Measurements from ENCODE around the gene DDX24.
A peak's percentile ranks its signal among the peaks of the same experiment; 100 is the strongest.

Gene DDX24

DNA sequence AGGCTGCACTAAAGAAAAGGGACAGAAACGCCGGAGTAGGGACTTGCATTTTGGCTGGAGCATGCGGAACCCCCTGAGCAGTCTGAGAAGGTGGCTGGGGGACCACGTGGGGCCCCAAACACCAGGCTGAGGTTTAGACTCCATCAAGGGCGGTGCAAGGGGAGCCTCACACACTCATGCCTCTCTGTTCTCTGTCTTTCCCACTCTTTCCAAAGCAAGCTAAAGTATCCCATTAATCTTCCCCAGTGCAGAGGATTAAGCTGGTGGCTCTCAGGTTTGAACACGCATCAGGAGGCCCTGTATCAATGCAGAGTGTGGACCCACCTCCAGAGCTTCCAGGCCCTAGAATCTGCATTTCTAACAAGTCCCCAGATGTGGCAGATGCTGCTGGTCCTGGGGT is 70.4 kb downstream of the DDX24 start:
- no peak for DNase-seq (ENCODE audit: low read depth in 2 of 2)

DNA sequence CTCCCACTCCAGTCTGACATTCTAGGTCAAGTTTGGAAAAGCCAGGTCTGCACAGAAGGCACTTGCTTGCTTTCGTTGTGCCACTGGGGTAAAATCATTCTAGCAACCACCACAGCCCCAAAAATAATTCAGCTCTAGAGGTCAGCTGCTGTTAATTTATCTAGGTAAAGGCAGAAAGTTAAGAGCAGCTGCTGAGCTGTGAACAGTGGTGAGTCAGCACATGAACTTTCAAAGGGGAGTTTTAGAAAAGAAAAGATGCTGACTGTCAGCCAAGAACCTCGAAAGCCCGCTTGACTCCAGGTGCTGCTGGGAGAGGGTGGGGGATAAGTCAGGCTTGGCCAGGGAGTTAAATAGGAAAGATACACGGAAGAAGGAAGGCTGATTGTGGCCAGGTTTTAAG is 71.2 kb downstream of the DDX24 start:
- no peak for DNase-seq (ENCODE audit: low read depth in 2 of 2)

DNA sequence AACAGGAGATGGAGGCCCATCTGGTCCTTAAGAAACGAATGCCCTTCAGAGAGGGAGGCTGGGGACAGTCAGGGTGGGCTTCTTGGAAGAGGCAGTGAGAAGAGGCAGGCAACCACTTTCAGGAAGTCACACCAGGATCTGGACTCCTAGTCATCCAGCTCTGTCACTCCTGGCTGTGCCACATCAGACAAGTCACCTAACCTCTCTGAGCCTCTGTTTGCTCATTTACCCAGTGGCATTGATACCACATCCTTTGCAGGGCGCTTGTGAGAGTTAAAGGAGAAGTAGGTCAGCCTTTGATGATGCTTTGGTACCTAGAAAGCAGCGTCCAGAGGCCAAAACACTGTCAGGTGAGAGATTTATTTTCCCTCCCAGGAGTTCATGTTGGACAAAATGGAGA is 72.8 kb downstream of the DDX24 start:
- DNase-seq (ENCODE audit: low read depth in 2 of 2) = no peak

DNA sequence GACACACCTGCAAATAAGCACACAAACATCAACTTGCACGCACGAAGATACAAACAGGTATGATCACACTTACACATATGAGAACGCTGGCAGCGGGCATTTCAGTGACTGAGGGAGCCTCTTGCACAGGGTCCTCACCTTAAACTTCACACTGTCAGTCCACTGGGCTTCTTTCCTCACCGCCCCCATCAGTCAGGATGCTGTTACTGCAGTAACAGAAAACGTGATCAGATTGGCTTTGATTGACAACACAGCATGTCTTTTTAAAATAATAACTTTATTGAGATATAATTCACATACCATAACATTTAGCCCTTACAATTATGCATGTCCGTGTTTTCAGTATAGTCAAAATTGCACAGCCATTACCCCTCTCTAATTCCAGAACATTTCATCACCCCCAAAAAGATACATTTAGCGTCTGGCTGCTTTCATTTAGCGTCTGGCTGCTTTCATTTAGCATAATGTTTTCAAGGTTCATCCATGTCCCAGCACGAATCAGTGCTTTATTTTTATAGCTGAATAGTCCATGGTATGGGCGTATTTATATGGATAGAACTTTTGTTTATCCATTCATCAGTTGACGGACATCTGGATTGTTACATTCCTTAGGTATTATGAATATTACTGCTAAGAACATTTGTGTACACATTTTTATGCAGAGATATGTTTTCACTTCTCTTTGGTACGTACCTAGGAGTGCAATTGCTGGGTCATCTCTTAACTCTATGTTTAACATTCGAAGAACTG is 75.5 kb downstream of the DDX24 start:
- no peak for DNase-seq (ENCODE audit: low read depth in 2 of 2)

DNA sequence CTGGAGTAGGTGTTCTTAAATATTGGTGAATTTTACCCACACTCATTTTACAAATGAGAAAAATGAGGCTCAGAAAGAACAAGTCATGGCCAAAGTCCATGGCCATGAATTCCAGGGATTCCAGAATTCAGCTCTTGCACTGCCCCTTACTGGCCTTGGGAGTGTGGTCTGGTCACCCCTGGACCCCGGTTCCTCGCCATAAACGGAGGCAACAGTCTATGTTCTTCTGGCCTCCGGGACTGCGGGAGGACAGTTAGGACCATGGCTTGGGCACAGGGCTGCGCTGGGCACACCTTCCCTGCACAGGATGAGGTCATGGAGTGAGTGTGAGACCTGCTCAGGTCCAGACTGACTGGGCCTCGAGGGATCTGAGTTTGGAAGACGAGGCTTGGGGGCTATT is 77.0 kb downstream of the DDX24 start:
- DNase-seq (ENCODE audit: low read depth in 2 of 2) = no peak

DNA sequence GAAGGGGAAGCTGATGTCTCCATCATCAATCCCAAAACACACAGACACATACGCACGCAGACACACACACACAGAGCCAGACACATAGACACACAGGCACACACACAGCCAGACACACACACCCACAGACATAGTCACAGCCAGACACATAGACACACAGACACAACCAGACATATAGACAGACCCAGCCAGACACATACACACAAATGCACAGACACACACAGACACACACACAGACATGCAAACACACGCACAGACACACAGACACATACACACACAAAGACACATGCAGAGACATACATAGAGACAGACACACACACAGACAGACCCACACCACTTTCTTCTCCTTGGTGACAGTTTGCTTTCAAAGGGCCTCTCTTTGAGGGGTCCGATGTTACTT is 77.6 kb downstream of the DDX24 start:
- no peak for DNase-seq (ENCODE audit: low read depth in 2 of 2)

DNA sequence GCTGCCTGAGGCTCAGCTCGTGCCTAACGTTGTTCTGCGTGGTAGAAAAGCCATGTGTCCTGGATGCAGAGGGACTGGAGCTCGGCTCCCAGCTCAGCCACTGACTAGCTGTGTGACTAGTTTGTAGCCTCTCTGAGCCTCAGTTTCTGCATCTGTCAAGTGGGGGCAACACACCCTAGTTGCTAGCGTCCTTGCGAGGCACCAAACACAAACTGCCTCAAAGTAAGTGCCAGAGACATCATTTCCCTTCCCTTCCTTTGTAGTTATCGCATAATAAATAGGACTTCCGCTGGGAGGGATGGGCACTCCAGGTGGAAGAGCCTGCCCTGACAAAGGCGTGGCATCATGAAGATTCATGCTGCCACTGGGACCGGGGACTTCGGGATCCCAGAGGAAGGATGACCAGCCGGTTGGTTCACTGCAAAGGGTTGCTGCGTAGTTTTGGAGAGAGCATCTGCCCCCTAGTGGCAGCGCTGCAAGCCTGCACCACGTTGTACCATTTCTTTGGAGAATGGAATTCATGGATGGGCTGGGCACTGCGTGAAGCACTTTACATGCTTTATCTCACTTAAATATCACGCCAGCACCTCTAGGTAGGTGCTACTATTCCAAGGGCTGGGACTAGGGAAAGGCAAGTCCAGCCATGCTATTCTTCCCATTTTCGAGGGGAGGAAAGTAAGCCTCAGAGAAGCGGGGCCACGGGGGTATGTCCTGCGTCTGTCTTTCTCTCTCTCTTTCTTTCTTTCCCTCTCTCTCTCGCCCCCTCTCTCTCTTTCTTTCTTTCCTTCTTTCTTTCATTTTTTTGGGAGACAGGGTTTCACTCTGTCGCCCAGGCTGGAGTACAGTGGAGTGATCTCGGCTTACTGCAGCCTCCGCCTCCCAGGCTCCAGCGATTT is 79.3 kb downstream of the DDX24 start:
- peak; percentile 38 to 41 for DNase-seq (ENCODE audit: low read depth in 2 of 2)

DNA sequence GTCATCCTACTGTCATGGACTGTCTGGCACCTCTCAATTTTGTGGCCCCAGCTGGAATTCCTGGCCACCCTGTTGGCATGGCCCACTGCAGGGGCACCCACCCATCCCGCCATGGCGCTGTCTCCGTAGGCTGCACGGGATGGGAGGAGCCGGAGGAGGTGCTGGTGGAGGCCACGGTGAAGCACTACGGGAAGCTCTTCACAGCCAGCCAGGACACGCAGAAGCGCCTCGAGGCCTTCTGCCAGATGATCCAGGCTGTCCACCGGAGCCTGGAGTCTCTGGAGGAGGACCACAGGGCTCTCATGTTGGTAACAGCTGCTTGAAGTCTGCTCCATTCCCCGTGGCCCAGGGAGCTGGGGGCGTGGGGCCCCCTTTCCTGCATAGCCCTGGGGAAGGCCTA is 80.0 kb downstream of the DDX24 start:
- DNase-seq (ENCODE audit: low read depth in 2 of 2) = no peak

DNA sequence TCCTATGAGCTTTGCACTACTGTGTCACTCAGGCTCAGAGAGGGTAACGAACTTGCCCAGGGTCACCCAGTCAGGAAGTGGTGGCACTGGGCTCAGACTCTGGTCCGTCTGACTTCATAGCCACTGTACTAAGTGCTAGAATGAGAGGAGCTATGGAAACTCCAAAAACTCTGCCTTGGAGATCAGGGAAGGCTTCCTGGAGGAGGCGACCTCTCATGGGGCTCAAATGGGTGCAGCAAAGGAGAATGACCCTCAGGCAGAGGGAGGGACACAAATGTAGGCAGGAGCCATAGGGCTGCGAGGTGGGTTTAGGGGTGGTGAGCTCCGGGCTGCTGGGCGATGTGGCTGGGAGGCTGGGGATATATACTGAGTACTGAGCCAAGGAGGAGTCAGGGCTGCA is 80.7 kb downstream of the DDX24 start:
- no peak for DNase-seq (ENCODE audit: low read depth in 2 of 2)

DNA sequence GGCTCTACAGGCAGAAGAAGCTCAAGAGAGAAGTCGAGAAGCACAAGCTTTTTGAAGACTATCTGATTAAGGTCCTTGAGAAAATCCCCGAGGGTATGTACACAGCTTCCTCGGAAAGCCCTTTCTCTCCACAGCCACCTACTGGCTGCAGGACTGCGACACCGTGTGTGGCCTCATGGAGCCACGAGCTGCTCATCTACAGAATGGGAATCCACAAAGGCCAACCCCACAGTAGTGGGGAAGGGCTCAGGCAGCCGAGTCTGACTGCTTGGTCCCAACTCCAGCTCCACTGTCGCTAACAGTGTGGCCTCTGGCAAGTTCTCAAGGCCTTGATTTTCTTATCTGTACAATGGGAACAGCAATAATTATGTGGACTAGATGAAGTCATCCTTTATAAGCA is 81.4 kb downstream of the DDX24 start:
- no peak for DNase-seq (ENCODE audit: low read depth in 2 of 2)

DNA sequence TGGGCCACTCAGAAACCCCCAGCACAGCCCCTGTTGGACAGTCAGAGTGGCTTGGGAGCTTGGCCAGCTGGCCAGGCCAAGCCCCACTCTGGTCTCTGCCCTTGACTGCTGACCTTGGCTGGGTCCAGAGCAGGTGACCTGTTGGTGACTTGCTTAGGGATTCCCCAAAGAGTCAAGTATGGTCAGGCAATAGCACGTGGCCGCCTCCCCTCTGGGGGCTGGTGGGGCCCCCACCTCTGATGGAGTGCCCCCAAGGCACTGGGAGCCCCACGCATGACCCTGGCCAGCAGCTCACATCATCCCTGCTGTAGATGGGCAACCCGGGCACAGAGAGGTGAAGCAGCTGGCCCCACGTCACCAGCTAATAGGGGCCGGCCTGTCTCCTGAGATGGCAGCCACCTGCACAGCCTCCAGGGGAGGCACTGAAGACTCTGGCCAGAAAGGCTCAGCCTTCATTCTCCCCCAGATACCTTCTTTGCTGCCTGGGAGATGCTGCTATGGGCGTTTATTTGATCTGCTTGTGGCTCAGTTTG is 82.1 kb downstream of the DDX24 start:
- DNase-seq (ENCODE audit: low read depth in 2 of 2) = no peak

All from stimulated activated CD8-positive, alpha-beta memory T cell treated with anti-CD3 and anti-CD28 coated beads, Interleukin-7, amount 100 ng/mL, for 4 hours (primary cell).